GM10266 (cell line): Measurements from ENCODE around the gene PHPT1.

Source experiments
- DNase-seq: peaks from one replicate; pipeline ENCODE4 v3.0.0; 2012; ENCODE audit errors: extremely low spot score
- TF ChIP-seq, protein P1 (sequence below): IDR thresholded peaks from 2 replicates; pipeline ENCODE4 v1.5.1; 2012; ENCODE audit warnings: mild to moderate bottlenecking, low read depth; ENCODE audit not compliant: control insufficient read depth, insufficient read depth; ENCODE audit errors: missing control alignments

Gene PHPT1

GRCh38 chr9:136814725-136815421 lies 34.3 kb upstream of the PHPT1 start:
- no peak for DNase-seq
- TF ChIP-seq, protein P1, sequence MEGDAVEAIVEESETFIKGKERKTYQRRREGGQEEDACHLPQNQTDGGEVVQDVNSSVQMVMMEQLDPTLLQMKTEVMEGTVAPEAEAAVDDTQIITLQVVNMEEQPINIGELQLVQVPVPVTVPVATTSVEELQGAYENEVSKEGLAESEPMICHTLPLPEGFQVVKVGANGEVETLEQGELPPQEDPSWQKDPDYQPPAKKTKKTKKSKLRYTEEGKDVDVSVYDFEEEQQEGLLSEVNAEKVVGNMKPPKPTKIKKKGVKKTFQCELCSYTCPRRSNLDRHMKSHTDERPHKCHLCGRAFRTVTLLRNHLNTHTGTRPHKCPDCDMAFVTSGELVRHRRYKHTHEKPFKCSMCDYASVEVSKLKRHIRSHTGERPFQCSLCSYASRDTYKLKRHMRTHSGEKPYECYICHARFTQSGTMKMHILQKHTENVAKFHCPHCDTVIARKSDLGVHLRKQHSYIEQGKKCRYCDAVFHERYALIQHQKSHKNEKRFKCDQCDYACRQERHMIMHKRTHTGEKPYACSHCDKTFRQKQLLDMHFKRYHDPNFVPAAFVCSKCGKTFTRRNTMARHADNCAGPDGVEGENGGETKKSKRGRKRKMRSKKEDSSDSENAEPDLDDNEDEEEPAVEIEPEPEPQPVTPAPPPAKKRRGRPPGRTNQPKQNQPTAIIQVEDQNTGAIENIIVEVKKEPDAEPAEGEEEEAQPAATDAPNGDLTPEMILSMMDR = no peak

- TF ChIP-seq, protein P1 = no peak
- DNase-seq = no peak
Observed at GRCh38 chr9:136815422-136815782, 33.8 kb upstream of the PHPT1 start.

DNA sequence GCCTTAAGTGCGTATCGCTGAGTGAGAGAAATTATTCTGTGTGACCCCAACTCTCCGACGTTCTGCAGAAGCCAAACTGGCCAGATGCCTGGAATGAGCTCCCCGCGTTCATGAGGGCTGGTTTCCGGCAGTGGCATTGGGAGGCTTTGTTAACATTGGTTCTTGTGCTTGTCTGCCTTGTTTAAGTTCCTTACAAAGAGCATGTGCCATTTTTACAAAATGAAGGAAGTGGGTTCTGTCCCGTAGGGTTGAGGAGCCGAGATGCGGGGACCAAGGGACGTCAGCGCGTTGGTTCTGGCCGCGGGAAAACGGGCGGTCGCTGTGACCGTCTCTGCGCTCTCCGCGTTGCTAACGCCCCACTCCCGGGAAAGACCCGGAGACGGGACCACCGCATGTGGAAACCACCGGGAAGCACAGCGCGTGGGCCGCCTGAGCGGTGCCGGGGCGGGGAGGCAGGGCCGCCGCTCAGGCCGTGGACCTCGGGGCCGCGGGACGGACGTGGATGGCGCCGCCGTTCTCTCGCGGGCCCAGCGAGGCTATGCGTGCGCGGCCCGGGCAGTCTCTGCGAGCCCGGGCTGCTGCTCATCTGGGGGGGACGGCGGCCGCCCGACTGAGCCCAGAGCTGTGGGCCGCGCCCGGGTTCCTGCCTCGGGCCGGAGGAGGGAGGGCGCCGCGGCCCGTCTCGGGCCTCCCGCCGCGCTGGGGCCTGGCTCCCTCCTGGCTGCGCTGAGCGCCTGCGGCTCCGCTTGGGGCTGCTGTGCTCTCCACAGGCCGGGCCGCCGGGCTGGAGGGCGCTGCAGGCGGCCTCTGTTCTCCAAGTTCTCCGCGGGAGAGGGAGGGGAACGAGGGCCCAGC lies 28.0 kb upstream of the PHPT1 start:
- DNase-seq = no peak
- TF ChIP-seq, protein P1 = no peak

DNA sequence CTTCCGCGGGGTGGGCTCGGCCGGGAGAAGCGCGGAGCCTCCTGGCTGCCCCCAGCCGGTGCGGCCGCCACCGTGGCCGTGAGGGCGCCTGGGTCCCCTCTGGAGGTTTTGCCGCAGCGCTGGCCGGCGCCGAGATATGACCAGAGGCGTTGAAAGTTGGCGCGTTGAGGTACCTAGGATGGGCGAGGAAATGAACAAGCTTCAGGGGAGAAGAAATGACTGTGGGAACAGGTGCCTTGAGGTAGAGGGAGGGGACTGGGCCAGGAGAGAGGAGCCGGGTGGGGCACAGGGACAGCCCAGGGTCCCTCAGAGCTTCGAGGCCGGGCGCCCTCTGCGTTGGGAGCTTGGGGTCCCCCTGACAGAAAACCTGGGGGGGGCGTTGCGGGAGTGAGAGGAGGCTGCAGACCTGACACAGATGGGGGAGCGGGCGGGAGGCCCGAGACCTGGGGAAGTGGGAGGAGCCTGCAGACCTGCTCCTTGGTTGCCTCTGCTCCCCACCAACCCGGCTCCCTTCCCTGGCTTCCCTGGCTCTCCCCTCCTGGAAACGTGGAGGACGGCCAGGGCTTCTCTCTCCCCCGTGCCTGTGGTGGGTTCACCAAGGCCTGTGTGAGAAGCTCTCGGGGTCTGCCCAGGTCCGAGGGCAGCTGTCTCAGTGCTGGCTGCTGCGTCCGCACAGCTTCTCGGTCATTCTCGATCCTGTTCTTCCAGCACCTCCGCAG lies 27.2 kb upstream of the PHPT1 start:
- DNase-seq = no peak
- TF ChIP-seq, protein P1 = no peak

- TF ChIP-seq, protein P1 = no peak
- no peak for DNase-seq
Observed at GRCh38 chr9:136823136-136824046, 25.8 kb upstream of the PHPT1 start.

DNA sequence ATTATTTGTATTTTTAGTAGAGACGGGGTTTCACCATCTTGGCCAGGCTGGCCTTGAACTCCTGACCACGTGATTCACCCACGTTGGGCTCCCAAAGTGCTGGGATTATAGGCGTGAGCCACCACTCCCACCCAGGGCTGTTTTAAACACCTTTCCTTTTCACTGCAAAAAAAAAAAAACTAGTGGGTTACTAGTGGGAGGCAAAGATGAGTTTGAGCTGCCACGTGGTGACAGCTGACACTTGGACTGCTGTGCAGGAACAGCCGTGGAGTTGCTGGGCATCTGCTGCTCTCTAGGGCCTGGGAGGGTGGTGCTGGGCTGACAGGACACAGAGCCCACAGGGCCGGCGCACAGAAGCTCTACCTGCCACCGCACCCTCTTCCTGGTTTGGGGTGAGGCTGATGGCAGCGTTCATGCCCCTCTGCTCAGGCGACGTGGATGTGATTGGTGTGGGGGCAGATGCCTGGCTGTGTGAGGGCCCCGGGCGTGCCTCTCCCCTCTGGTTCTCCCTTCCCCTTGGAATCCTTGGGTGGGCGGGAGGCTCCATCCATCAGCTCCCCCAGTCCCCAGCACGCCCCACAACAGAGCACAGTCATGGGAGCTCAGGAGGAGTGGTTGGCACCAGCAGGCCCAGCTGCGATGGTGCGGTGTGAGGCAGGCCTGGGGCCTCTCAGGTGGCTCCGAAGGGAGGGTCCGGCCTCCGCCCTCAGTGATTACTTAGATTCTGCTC lies 24.5 kb upstream of the PHPT1 start:
- TF ChIP-seq, protein P1 = no peak

More for the DNA sequence above, 24.5 kb upstream of the PHPT1 start:
- DNase-seq = no peak
